HG02884 (cell line): ENCODE measurements around the gene BANF2.
"Not testable (repeated sequence)": the region's sequence is repeated elsewhere in the genome, so short reads cannot be mapped to it uniquely, and the experiment has no call there.

ENCODE experiments used
- ATAC-seq: cut with Tn5 transposase; IDR thresholded peaks from one replicate; pipeline ENCODE4 v1.9.1; 2021; ENCODE audit warnings: mild to moderate bottlenecking, moderate library complexity; ENCODE audit not compliant: unreplicated experiment

Gene BANF2

DNA sequence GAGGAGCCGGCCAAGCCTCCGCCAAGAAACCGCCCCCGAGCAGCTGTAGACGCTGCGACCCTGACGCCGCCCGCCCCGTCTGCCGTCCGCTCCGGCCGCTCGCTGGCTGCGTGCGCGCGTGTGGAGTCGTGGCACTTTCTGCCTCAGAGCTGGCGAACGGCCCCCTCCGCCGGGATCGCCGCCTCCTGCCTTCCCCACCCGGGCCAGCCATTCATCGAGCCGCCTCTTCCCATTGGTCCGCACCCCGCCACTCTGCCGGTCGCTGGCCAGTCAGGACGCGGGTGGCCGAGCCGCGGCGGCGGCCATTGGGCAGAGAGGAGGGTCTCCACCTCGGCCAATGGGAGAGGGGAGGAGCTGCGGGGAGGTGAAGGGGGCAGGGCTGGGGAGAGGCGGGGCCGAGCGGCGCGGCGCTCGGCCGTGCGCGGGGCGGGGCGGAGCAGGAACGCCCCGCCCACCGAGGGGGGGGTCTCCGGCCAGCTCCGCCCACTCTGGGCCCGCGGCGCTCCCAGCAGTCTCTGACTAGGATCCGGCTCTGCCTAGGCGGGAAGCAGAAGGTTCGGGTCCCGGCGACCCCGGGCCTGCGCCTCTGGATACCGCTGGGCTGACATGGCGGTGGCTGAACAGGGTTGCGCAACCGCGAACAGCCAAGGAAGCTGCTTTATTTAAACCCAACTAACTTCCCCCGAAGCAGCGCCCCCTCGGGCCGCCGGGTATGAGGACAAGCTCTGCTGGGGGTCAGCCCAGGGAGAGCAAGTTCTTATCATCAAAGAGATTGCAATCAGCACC lies 17.5 kb upstream of the BANF2 start, which contains the start of gene RRBP1:
Gene RRBP1, minus strand, starts transcription at position 140 of the 786 bp plus-strand sequence. CDS start 21,735 bp downstream, outside the sequence.
- ATAC-seq, result peak; percentile 87

DNA sequence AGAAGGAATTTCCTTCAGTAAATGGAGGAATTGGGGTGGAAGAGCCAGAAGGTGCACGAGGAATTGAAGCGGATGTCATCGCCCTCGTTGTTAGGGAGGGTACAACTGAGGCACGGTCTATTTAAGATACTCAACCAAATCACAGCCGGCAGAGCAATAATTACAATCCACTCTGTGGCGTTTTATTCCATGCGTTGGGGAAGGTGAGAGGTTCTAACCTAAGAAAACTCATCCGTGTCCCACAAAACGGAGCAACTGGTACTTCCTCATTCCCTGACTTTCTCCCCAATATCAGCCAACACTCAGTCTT lies 16.9 kb upstream of the BANF2 start:
- ATAC-seq, result no peak

DNA sequence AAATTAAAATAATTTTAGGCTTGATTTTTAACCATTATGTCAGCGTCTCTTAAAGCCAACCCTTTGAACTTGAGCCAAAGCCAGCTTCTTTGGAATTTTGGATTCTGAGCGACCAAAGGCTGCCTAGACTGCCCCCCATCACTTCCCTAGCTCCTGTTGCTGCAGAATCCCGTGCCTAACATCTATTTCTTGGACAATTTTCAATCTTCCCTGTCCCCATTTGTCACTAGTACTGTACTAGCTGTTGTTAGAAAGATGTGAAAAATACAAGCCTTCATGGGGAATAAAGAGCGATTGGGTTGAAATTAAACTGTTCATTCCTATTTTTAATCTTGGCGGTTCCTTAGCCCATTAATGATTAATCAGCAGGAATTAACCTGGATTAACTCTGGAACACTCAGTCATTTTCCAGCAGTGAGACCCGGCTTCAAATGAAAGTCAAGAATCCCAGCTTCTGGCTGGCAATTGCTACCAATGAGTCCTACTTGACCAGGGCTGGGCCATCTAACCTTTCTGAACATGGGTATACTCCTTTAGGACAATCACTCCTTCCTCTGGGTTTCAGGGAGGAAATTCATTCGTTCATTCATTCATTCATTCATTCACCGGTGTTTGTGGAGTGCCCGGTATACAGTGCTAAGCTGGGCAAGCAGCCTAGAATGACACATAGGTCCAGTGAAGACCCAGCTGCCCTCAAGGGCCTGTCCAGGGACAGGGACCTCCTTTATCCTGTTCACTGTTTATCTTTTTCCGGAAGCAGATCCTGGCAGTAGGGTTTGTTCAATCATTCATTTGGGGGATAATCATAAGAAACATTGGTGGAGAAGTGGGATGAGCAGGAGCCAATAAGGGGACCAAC lies 16.3 kb upstream of the BANF2 start:
- no peak for ATAC-seq

DNA sequence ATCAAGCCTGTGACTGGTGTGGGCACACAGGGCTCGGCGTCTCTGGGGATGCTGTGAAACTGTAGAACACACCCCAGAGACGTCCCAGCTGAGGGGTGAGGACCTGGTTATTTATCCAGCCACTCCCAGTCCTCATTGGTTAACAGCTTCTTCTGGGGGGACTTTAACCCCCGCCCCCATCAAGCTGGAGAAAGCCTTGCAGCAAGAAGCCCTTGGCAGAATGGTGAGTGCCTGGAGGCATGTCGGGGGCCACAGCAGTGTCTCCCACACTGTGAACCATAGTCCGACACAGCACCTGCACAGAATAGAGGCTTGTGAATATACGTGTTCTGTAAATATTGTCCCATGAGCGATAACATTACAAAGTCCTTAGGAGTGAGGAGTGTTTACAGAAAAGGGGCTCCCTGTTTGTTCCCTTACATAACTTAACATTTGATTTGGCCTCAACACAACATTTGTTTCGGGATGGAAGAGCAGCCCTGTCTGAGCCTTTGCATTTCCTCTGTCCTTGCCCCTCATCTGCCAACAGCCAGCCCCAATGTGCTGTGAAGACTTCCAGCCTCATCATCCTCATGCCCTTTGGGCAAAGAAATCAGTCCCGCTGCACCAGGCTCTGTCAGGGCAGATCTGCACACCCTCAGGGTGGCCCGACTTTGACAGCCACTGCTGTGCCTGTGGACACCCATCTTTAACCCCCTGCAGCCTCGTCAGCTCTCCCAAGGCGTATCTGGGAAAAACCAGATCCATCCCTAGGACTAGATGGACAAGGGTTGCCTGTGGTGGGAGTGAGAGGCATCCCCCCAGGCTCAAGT lies 15.5 kb upstream of the BANF2 start:
- no peak for ATAC-seq

DNA sequence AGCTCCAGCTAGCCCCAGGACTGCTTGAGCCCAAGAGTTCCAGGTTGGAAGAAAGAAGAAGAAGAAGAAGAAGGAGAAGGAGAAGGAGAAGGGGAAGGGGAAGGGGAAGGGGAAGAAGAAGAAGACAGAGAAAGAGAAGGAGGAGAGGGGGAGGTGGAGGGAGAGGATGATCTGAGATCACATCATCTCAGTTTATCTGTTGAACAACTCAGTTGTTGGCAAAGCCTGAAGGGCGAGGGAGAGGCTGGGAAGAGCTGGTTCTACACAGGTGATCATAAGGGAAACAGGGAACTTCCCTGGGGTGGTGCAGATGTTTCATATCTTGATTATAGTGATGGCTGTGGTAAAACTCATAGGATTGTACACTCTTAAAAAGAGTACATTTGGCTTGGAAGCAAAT lies 14.6 kb upstream of the BANF2 start:
- no peak for ATAC-seq

DNA sequence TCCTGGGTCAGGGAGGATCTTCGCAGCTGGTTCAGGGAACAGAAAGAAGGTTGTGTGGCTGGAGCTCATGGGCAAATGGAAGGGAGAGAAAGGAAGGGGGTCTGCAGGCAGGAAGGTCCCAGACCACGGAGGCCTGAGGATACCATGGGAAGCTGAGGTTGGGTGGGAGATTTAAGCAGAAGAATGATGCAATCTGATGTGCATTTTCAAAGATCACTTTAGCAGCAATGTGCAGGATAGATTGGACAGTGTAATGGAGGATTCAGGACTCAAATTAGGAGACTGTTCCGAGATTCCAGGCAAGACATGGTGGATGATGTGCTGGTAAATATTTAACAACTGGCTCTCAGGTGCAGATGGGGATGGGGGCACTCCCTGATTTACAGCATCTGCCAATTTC lies 12.0 kb upstream of the BANF2 start:
- ATAC-seq, result no peak

DNA sequence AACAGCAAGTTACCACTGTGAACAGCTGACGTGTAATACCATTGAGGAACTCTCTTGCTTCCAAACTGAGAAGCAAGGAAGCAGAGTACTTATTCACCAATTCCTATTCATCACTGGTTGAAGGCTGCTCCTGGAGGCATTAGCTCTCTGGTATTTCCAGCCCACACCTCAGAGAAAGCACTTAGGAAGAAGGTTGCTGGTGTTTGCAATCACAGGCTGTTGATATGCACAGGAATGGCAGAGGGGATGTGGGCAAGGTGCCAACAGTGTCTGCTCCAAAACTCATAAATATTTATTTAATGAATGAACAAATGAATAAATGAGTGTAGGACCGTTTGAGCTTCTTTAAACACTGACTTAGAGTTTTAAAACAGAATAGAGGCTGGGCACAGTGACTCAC lies 10.8 kb upstream of the BANF2 start:
- ATAC-seq, result no peak

DNA sequence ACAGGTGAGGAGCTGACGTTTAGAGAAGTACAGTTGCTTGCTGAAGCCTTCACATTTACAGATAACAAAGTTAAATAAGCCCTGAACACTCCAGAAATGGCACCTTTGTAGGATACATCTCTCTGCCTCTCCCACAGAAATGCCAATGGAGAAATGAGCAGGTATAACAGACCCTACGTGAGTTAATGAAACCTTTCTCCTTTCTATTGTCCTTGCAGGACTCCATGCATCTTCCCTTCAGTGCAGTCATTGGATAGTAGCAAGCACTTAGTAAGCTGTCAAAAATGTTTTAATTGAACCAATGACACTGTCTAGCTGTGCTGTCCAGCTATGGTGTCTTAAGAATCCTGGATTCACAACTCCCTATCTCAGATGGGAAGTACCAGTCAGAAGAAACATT lies 9.6 kb upstream of the BANF2 start:
- ATAC-seq, result no peak

DNA sequence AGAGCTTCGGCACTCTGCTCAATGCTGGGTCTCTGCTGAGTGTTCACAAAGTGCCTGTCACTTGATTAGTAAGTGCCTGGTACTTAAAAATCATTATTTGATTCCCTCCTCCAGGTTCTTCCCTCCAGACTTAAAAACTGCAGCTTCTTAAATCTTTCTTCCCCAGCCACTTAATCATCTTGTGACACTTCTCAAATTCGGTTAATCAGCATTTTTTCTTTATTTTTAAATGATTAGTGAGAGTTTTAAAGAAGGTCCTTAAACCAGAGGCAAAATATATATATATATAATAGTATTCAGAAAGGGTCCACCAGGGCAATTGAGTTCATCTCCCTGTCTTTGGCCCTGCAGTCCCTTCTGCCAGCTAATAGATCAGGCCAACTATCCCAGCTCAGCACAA lies 8.0 kb upstream of the BANF2 start:
- no peak for ATAC-seq

DNA sequence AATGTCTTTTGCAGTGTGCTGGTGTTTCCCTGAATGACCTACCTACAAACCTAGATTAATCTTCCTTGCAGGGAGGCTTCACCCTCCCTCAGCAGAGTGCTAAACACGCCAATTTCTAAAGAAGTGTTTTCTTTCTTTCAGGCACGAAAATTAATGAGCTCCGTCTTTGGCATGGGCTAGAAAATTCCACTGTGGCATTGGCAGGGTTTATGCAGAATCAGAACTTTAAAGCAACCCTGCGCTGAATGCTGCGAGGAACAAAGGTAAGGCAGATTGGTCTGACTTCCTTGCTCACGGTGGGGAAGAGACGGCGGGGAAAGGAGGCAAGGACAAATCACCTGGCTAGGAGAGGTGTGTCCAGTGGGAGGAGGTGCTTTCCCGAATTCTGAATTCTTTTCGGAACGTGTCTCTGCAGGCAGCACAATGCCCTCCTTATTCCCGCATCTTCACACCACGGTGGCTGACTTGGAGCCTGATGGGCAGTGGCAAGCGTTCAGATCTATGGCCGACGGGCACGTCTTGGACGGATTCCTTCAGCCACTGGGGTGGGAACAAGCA lies 6.2 kb upstream of the BANF2 start:
- no peak for ATAC-seq

DNA sequence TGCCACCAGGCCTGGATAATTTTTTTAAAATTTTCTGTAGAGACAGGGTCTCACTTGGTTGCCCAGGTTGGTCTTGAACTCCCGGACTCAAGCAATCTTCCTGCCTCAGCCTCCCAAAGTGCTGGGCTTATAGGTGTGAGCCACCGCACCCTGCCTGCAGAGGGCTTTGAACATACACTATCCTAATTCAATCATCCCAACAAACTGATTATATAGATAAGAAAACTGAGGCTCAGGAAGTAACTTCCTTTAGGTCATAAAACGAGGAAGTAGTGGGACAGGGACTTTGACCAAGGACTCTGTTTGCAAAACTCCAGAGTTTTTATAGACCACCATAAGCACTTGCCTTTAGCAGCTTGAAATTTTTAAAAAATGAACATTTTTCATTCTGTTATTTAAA lies 5.0 kb upstream of the BANF2 start:
- no peak for ATAC-seq

DNA sequence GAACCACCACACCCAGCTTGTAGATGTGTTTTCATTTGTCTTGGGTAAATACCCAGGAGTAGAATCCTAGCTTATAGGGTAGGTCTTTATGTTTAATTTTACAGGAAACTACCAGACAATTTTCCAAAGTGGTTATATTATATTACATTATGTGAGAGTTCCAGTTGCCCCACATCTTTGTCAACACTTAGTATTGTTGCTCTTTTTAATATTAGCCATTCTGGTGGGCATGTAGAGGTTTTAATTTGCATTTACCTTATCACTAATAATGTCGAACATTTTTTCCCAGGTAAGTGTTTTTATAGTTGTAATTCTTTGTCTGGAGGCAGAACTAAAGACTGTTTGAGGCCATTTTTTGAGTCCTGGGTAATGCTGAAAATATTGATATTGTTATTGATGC lies 3.5 kb upstream of the BANF2 start:
- no peak for ATAC-seq

DNA sequence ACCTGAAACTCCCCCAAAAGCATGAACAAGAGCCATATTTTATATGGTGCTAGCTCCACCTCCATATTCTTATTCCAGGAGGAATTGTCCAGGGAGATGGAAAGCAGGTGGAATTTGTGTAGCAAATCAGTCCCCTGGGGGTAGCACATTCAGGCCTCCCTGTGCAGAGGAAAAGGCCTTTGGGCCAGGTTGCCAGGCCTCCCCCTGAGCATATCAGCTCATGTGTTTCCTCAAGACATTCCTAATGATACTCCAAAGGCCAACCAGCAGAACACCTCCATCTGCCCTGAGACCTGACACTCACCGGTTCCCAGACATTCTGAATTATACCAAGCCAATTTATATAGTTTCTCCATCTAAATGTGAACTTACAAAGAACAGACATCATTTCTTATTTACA lies 2.6 kb upstream of the BANF2 start:
- no peak for ATAC-seq

DNA sequence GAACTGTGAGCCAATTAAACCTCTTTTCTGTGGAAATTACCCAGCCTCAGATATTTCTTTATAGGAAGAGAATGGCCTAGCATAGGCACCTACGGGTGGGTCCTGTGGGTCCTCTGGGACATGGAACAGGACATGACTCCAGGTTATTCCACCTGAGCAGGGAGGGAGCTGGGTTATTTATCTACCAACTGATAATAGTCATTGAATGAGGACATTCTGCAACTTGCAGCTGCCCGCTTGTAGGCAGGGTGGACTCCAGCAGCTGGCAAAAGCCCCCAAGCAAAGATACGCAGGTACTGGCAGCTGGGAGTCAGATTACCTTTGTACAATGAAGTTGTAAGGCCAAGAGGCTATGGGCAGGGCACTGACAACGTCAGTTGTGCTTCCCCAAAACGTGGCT lies 1.4 kb upstream of the BANF2 start:
- ATAC-seq, result no peak

DNA sequence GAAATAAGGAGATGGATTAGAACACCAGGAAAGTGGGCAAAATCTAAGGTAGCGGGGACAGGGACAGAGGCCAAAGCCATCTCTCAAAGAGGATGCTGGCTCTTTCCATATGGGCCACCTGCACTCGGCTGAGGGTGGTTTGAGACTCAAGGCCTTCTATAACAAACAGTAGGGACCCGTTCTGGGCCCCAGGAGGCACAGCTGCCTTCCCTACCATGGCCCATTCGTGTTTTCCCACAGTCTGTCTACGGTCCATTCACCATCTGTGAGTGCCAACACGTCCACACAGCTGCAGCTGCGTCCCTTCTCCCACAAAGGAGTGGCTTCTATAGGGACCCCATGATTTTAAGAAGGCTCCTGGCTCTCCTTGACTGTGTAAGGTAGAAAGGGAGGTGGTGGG lies 871 bp downstream of the BANF2 start:
- ATAC-seq, result no peak

DNA sequence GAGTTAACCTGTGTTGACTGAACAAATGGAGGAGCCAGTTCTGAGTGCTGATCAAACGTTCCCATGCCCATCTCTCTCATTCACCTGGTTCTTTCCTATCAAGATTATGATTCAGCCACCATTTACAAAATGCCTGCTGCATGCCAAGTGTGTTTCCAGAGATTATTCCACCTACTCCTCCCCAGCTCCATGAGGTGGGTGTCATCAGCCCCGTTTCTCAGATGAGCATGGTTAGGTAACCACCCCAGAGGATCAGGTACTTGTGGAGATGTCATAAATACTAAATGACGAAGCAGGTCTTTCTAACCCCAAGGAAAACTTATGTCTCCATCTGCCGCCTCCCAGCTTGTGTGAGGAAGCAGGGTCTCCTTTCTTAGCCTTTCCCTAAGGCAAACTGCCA lies 2.1 kb downstream of the BANF2 start:
- no peak for ATAC-seq

DNA sequence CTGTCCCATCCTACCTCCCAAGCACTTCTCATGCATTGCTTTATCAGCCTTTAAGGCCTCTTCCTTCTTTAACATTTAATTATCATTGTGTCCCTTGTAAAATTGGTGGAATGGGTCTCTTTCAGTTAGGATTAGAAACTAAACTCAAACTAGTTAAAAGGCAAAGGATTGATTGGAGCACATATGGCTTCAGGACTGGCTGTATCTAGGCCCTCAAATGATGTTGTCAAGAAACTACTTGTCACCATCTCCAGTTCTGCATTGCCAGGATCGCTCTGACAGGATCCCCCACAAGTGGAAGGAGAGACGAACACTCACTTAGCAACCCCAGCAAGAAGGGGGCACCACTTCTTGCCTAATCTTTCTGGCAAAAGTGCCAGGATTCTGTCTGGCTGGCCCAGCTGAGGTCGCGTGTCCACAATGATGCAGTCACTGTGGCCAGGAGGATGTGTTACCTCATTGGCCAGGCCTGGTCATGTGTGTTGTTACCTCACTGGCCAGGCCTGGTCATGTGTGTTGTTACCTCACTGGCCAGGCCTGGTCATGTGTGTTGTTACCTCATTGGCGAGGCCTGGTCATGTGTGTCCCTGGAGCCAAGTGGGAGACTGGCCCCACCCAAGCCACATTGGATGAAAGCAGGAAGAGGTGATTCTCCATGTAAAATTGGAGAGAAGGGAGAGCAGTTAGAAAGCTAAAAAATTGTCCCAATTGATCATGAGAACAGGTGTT lies 5.0 kb downstream of the BANF2 start:
- no peak for ATAC-seq

DNA sequence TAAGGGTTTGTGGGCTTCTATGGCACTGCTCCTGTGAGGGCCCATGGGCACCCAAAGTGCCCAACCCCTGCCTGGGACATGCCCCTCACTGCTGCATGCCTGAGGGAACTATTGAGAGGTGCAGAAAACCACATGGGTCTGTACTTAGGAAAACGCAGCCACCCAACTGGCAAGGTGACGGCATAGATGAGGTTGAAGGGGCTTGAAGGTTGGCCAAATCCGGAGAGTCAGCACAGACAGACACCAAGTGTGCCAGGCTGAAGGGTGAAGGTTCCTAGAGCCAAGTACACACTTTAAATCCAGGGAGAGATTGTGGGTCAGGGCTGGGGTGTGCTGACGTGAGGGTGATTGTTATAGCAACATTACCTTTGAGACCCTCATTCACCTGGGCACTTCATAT lies 6.2 kb downstream of the BANF2 start:
- no peak for ATAC-seq

DNA sequence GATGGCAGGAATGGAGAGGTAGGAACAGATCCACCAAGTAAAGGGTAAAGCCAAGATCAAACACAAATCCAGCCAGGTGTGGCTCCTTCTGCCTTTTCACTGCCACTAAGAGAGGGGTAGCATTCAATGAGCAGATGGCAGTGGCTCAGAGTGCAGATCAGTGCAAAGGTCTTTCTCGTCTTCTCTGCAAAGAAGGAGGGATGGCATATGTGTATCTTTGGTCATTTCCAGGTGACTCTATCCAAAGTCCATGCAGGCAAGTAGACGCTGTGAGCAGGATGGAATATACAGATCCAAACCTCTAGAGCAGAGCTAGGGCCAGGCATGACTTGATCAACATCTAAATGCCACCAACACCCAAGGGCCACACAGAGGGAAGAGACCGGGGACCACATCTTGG lies 6.9 kb downstream of the BANF2 start:
- ATAC-seq, result no peak

DNA sequence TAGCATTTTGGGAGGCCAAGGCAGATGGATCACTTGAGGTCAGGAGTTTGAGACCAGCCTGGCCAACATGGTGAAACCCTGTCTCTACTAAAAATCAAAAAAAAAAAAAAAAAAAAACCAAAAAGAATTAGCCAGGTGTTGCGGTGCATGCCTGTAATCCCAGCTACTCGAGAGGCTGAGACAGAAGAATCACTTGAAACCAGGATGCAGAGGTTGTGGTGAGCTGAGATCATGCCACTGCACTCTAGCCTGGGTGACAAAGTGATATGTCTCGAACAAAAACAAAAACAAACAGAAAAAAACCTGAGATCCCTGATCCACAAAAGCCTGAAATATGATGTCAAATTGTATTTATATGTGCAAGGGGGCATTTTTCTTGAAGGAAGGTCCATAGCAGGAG lies 8.2 kb downstream of the BANF2 start:
- not testable (repeated sequence) for ATAC-seq
